IPS DF 4.7 (cell line): ENCODE data around the gene AGTR2.
"Not testable (repeated sequence)": the region's sequence is repeated elsewhere in the genome, so short reads cannot be mapped to it uniquely, and the experiment has no call there.

Source experiments
- DNase-seq: peaks from one replicate; pipeline ENCODE4 v3.0.0-alpha.2; 2013; ENCODE audit warnings: low spot score; ENCODE audit errors: extremely low read depth

Gene AGTR2

GRCh38 chrX:116170511-116170910, at the start of gene AGTR2:
Gene AGTR2 (plus strand): TSS chrX:116170744. CDS start chrX:116172281, 1,537 bp downstream.
- DNase-seq, result no peak

GRCh38 chrX:116135277-116135676, 35.3 kb upstream of the AGTR2 start:
- no peak for DNase-seq

GRCh38 chrX:116141270-116141669, 29.3 kb upstream of the AGTR2 start:
- not testable (repeated sequence) for DNase-seq

- no peak for DNase-seq
Observed at GRCh38 chrX:116142976-116143375, 27.6 kb upstream of the AGTR2 start.

- DNase-seq, result no peak
Observed at GRCh38 chrX:116172976-116173375, 2.4 kb downstream of the AGTR2 start.

- no peak for DNase-seq
Observed at GRCh38 chrX:116181300-116181699, 10.8 kb downstream of the AGTR2 start.

- no peak for DNase-seq
Observed at GRCh38 chrX:116185163-116185562, 14.6 kb downstream of the AGTR2 start.

- no peak for DNase-seq
Observed at GRCh38 chrX:116194649-116195048, 24.1 kb downstream of the AGTR2 start.

GRCh38 chrX:116198235-116198634, 27.7 kb downstream of the AGTR2 start:
- no peak for DNase-seq

GRCh38 chrX:116198810-116199209, 28.3 kb downstream of the AGTR2 start:
- peak; percentile 0 for DNase-seq

- DNase-seq, result no peak
Observed at GRCh38 chrX:116204932-116205331, 34.4 kb downstream of the AGTR2 start.

- DNase-seq, result no peak
Observed at GRCh38 chrX:116213262-116213661, 42.7 kb downstream of the AGTR2 start.

GRCh38 chrX:116217080-116217479, 46.5 kb downstream of the AGTR2 start:
- DNase-seq, result not testable (repeated sequence)
